Raji (cell line): ENCODE data around the gene STON2.

ENCODE experiments used
- POLR2A ChIP-seq: IDR thresholded peaks from 2 replicates; pipeline ENCODE4 v1.6.1; 2011; ENCODE audit warnings: low read depth, low read length, control low read depth; ENCODE audit not compliant: insufficient read depth

STON2 gene

GRCh38 chr14:81311141-81311540 is 89.0 kb downstream of the STON2 start:
- no peak for TF ChIP-seq POLR2A

GRCh38 chr14:81310606-81311005 is 89.5 kb downstream of the STON2 start:
- TF ChIP-seq POLR2A = no peak

- TF ChIP-seq POLR2A = no peak
These were observed 90.6 kb downstream of the STON2 start for GRCh38 chr14:81309511-81309910.

GRCh38 chr14:81305743-81306142 is 94.4 kb downstream of the STON2 start:
- no peak for TF ChIP-seq POLR2A

- TF ChIP-seq POLR2A = peak; percentile 61
These were observed 95.1 kb downstream of the STON2 start for GRCh38 chr14:81305065-81305464.

- TF ChIP-seq POLR2A = peak; percentile 33; the same call in 1 of the 2 replicates
These were observed 96.7 kb downstream of the STON2 start for GRCh38 chr14:81303258-81303935.

- no peak for TF ChIP-seq POLR2A
These were observed 97.5 kb downstream of the STON2 start for GRCh38 chr14:81302638-81303037.

- no peak for TF ChIP-seq POLR2A
These were observed 98.3 kb downstream of the STON2 start for GRCh38 chr14:81301813-81302212.

- no peak for TF ChIP-seq POLR2A
These were observed 98.8 kb downstream of the STON2 start for GRCh38 chr14:81301371-81301770.

GRCh38 chr14:81298911-81299310 is 101.2 kb downstream of the STON2 start:
- no peak for TF ChIP-seq POLR2A

- no peak for TF ChIP-seq POLR2A
These were observed 102.0 kb downstream of the STON2 start for GRCh38 chr14:81298122-81298521.

GRCh38 chr14:81295958-81296923 is 103.9 kb downstream of the STON2 start:
- TF ChIP-seq POLR2A = no peak

- TF ChIP-seq POLR2A = no peak
These were observed 110.6 kb downstream of the STON2 start for GRCh38 chr14:81289516-81289915.

GRCh38 chr14:81286574-81287370 is 113.4 kb downstream of the STON2 start:
- no peak for TF ChIP-seq POLR2A

- no peak for TF ChIP-seq POLR2A
These were observed 114.9 kb downstream of the STON2 start for GRCh38 chr14:81285245-81285644.
